Activated CD8-positive, alpha-beta T cell treated with anti-CD3 and anti-CD28 coated beads for 36 hours (primary cell): ENCODE measurements around the gene ENKD1. TPM values are rescaled to one million over a fixed set of nuclear protein-coding genes. Genes with fewer than 3 reads are reported as not detected.

Experiments used
- ATAC-seq: fragments of 200-7000 bp; cut with Tn5 transposase; one replicate; pipeline ENCODE4 v1.10.0; 2021; ENCODE audit warnings: mild to moderate bottlenecking, moderate library complexity
- CTCF ChIA-PET: fragments of 350-600 bp; sonication (Branson Sonifier 250); formaldehyde crosslinking; loops from one replicate; lab custom pipeline; 2021; ENCODE audit warnings: antibody characterized with exemption; lab: Charles Lee
- POLR2A ChIA-PET: fragments of 350-600 bp; sonication (Branson Sonifier 250); formaldehyde crosslinking; loops from one replicate; lab custom pipeline; 2021; ENCODE audit warnings: antibody characterized with exemption; lab: Charles Lee
- DNase-seq: peaks from one replicate; pipeline ENCODE4 v3.0.0-alpha.2; 2020
- H3K27ac Mint-ChIP-seq: one replicate; pipeline ENCODE4 v1.8.0; 2021; ENCODE audit warnings: mild to moderate bottlenecking, mixed read lengths
- H3K27me3 Mint-ChIP-seq: one replicate; pipeline ENCODE4 v1.8.0; 2021; ENCODE audit warnings: mixed read lengths
- H3K36me3 Mint-ChIP-seq: one replicate; pipeline ENCODE4 v1.8.0; 2021; ENCODE audit warnings: low read depth, mixed read lengths
- H3K4me1 Mint-ChIP-seq: one replicate; pipeline ENCODE4 v1.8.0; 2021; ENCODE audit warnings: low read depth, mixed read lengths
- H3K4me3 Mint-ChIP-seq: one replicate; pipeline ENCODE4 v1.8.0; 2021; ENCODE audit warnings: mild to moderate bottlenecking, moderate library complexity, mixed read lengths
- H3K9me3 Mint-ChIP-seq: one replicate; pipeline ENCODE4 v1.8.0; 2021; ENCODE audit warnings: mixed read lengths
- CTCF ChIP-seq: fragments of 200-600 bp; IDR thresholded peaks from one replicate; pipeline ENCODE4 v1.8.0; 2022; ENCODE audit warnings: antibody characterized with exemption, mild to moderate bottlenecking
- intact Hi-C: fragments of 100-400 bp; cut with micrococcal nuclease; formaldehyde crosslinking; loops from one replicate; pipeline ENCODE4 v1.10.0; 2022
- total RNA-seq, 2 experiments: library from RNA; stranded (reverse); gene quantifications; one replicate each; pipeline ENCODE4 v1.2.3, GENCODE V29; 2021

Gene ENKD1
- total RNA-seq, 2 experiments from 2014 or later: 8.4 to 8.9 TPM

GRCh38 chr16:67679935-67680897 is 13.7 kb upstream of the ENKD1 start:
- POLR2A ChIA-PET: interaction anchor here (1.1 kb wide), 1 partner anchor 13 kb away, joined by 3 read pairs; no protein-coding TSS in a partner anchor
- CTCF ChIA-PET: interaction anchor here (1.2 to 1.3 kb wide), 3 partner anchors 8 to 12 kb away, joined by 3 to 4 read pairs (median 4); no protein-coding TSS in a partner anchor
- no peaks in the 10 kb centered on the region for H3K4me1 Mint-ChIP-seq
- H3K4me3 Mint-ChIP-seq: no peak overlapping the region
- peaks cover 7% of the 10 kb centered on the region for H3K36me3 Mint-ChIP-seq
- ATAC-seq: no peak
- no peaks in the 10 kb centered on the region for H3K9me3 Mint-ChIP-seq
- TF ChIP-seq CTCF: no peak
- intact Hi-C loops: no loop called here
- no peaks in the 10 kb centered on the region for H3K27me3 Mint-ChIP-seq
- no peak overlapping the region for H3K27ac Mint-ChIP-seq
- DNase-seq: no peak

GRCh38 chr16:67678354-67679023 is 11.9 kb upstream of the ENKD1 start:
- Mint-ChIP-seq H3K36me3 (peaks cover 2% of the 10 kb centered on the region), H3K4me1 (no peaks in the 10 kb centered on the region), H3K4me3 (no peak overlapping the region), H3K27me3 (no peaks in the 10 kb centered on the region), H3K9me3 (no peaks in the 10 kb centered on the region), H3K27ac (no peak overlapping the region)
- no peak for DNase-seq
- TF ChIP-seq CTCF: no peak
- intact Hi-C loops: no loop called here
- ChIA-PET POLR2A (no interaction called here), CTCF (no interaction called here)
- no peak for ATAC-seq

GRCh38 chr16:67677712-67678111 is 11.2 kb upstream of the ENKD1 start:
- Mint-ChIP-seq H3K9me3 (no peaks in the 10 kb centered on the region), H3K4me1 (no peaks in the 10 kb centered on the region), H3K27me3 (no peaks in the 10 kb centered on the region), H3K4me3 (no peak overlapping the region), H3K27ac (no peak overlapping the region), H3K36me3 (no peaks in the 10 kb centered on the region)
- intact Hi-C loops: no loop called here
- no peak for TF ChIP-seq CTCF
- ATAC-seq (no peak), DNase-seq (no peak)
- ChIA-PET POLR2A (no interaction called here), CTCF (no interaction called here)

GRCh38 chr16:67676939-67677338 is 10.4 kb upstream of the ENKD1 start:
- TF ChIP-seq CTCF: no peak
- Mint-ChIP-seq H3K27me3 (no peaks in the 10 kb centered on the region), H3K27ac (no peak overlapping the region), H3K36me3 (no peaks in the 10 kb centered on the region), H3K4me1 (no peaks in the 10 kb centered on the region), H3K9me3 (no peaks in the 10 kb centered on the region), H3K4me3 (no peak overlapping the region)
- intact Hi-C loops: no loop called here
- ATAC-seq: no peak
- ChIA-PET CTCF (interaction anchor here (1.0 kb wide), 1 partner anchor 14 kb away, joined by 3 read pairs; no protein-coding TSS in a partner anchor), POLR2A (interaction anchor here (0.6 kb wide), 1 partner anchor 124 kb away, joined by 3 read pairs; no protein-coding TSS in a partner anchor)
- DNase-seq: no peak
